GM13977 (cell line): ENCODE measurements around the gene HOXD11.

Source experiments
- DNase-seq: peaks from one replicate; pipeline ENCODE4 v3.0.0; 2012; ENCODE audit warnings: low spot score
- in situ Hi-C: fragments of 300-500 bp; cut with MboI; formaldehyde crosslinking; loops from one replicate; pipeline ENCODE4 v1.12.0; 2022; ENCODE audit warnings: low sequenced_read_pairs, low pct_unique_long_range_greater_than_20kb, mixed read lengths, inconsistent platforms; ENCODE audit not compliant: unreplicated experiment
- TF ChIP-seq, protein P1 (sequence below): IDR thresholded peaks from 2 replicates; pipeline ENCODE4 v1.5.1; 2012; ENCODE audit warnings: mild to moderate bottlenecking, control low read depth; ENCODE audit not compliant: insufficient read depth; ENCODE audit errors: extremely low read depth, missing control alignments

HOXD11 gene

DNA sequence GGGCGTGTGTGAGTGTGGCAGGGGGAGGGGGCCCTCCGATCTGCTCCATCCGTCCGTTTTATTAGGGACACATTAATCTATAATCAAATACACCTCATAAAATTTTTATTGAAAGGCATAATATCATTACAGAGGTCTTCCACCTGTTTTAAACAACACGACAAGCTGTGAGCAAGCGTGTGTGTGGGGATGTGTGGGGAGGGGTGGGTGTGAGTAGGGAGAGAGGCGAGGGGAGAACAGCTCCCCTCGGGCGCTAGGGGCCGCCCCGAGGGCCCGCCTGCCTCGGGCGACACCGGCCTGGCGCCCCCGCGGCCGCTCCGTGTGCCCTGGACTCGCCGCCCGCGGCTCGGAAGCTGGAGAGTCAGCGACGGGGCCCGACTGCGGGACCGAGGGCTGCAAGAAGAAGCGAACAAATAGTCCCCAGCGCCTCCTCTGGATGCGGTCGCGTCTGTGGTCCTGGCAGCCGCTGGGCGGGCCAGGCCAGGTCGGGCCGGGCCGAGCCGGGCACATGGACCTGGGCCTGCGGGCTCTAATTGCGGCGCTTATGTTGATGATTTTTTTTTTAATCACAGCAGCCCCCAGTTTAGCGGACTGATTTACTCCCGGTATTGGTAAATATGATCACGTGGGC, 15.1 kb downstream of the HOXD11 start:
- DNase-seq, result no peak
- in situ Hi-C loops, result loop anchor here (10.0 to 25.0 kb wide), 2 partner anchors 760 to 1033 kb away; no protein-coding TSS in a partner anchor
- TF ChIP-seq, protein P1, sequence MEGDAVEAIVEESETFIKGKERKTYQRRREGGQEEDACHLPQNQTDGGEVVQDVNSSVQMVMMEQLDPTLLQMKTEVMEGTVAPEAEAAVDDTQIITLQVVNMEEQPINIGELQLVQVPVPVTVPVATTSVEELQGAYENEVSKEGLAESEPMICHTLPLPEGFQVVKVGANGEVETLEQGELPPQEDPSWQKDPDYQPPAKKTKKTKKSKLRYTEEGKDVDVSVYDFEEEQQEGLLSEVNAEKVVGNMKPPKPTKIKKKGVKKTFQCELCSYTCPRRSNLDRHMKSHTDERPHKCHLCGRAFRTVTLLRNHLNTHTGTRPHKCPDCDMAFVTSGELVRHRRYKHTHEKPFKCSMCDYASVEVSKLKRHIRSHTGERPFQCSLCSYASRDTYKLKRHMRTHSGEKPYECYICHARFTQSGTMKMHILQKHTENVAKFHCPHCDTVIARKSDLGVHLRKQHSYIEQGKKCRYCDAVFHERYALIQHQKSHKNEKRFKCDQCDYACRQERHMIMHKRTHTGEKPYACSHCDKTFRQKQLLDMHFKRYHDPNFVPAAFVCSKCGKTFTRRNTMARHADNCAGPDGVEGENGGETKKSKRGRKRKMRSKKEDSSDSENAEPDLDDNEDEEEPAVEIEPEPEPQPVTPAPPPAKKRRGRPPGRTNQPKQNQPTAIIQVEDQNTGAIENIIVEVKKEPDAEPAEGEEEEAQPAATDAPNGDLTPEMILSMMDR, result no peak

DNA sequence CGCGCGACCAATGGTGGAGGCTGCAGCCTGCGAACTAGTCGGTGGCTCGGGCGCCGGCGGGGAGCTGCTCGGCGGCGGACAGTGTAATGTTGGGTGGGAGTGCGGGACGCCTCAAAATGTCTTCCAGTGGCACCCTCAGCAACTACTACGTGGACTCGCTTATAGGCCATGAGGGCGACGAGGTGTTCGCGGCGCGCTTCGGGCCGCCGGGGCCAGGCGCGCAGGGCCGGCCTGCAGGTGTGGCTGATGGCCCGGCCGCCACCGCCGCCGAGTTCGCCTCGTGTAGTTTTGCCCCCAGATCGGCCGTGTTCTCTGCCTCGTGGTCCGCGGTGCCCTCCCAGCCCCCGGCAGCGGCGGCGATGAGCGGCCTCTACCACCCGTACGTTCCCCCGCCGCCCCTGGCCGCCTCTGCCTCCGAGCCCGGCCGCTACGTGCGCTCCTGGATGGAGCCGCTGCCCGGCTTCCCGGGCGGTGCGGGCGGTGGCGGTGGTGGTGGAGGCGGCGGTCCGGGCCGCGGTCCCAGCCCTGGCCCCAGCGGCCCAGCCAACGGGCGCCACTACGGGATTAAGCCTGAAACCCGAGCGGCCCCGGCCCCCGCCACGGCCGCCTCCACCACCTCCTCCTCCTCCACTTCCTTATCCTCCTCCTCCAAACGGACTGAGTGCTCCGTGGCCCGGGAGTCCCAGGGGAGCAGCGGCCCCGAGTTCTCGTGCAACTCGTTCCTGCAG, 15.8 kb downstream of the HOXD11 start, which contains the start of gene HOXD9:
Gene HOXD9 (plus strand): TSS at position 37 of the 728 bp plus-strand sequence. CDS start 50 bp downstream, at position 87.
- TF ChIP-seq, protein P1, result no peak
- in situ Hi-C loops, result loop anchor here (10.0 to 25.0 kb wide), 2 partner anchors 761 to 1032 kb away; no protein-coding TSS in a partner anchor
- no peak for DNase-seq

DNA sequence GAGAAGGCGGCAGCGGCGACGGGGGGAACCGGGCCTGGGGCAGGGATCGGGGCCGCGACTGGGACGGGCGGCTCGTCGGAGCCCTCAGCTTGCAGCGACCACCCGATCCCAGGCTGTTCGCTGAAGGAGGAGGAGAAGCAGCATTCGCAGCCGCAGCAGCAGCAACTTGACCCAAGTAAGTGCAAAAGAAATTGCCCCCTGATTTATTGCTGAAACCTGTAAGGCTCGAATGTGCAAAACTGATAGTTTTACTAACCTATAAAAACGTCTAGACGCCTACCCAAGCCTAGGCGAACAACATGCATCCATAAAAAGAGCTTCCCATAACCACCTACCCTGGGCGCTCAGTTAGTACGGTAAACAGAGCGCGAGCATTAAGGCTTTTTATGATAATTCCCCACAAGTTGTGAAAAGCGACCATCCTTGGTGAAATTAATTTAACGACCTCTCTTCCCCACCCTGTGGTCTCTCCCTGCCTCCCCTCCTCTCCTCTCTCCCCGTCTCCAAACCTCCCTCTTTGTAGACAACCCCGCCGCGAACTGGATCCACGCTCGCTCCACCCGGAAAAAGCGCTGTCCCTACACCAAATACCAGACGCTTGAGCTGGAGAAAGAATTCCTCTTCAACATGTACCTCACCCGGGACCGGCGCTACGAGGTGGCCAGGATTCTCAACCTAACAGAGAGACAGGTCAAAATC, 16.5 kb downstream of the HOXD11 start:
- in situ Hi-C loops, result loop anchor here (10.0 to 25.0 kb wide), 2 partner anchors 761 to 1031 kb away; no protein-coding TSS in a partner anchor
- no peak for DNase-seq
- TF ChIP-seq, protein P1, result no peak

DNA sequence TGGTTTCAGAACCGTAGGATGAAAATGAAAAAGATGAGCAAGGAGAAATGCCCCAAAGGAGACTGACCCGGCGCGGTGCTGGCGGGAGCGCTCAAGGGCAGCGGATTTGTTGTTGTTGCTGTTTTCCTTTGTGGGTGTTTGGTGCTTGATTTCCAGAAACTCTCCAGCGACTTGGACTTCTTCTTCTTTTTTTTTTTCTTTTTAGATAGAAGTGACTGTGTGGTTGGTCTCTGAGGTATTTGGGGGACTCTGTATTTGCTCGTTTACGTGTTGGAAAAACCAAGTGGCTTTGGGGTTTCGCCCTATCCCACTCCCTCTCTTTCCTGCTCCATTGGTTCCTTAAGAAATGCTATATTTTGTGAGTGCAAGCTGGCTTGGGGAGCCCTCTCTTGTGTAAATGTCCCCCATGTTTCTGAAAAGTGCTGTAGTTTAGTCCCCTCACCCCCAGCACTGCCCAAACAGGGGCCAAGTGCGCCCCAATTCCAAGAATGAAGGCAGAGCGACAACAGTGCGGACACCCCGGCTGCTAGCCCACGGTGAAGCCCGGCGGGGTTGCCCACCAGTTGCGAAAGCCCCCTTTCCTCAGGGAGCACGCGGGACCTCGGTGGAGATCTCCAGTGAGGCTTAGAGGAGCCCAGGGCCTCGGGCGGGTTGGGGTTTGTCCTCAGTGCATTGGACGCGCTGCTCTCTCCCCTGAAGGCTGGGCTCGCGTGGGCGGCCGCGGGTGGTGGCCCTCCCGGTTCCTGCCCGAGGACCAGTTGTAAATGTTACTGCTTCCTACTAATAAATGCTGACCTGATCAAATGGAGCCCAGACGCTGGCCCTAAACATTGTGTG, 17.2 kb downstream of the HOXD11 start:
- in situ Hi-C loops, result loop anchor here (10.0 to 25.0 kb wide), 2 partner anchors 762 to 1030 kb away; no protein-coding TSS in a partner anchor
- no peak for DNase-seq
- TF ChIP-seq, protein P1, result no peak

DNA sequence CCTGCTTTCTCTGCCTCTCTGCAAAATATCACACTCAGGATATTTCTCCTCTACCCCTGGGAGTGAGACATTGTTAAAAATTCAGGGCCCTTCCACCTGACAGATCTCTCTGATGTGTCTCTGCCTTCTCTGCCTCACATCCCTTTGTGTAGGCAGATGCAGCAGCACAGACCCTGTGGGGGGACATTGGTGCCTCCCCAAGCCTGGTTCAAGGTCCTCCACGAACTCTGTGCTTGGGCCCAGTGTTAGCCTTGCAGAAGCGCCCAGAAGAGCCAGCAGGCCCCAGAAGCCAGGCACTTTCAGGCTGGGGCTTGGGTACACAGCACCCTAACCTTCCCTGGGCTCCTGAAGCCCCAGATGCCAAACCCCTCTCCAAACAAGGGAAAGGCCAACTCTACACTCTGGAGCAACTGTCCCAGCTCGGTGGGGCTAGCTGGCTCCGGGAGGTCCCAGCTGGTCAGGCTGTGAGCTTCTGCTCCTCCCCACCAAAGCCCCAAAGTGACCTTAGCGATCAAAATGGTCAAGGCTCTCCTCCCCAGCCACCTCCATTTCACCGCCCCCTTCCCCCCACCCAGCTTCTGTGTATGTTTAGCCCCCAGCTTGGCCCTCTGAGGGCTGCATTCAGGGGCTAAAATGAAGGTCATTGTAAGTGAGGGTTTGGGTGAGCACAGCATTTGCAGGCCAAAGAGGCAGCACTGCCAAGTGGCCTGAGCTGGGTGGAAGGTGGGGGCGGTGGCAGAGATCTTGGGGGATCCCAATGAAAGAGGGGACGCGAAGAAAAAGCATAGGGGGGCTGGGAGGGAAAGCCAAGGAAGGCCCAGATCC, 18.1 kb downstream of the HOXD11 start:
- no peak for DNase-seq
- TF ChIP-seq, protein P1, result no peak
- in situ Hi-C loops, result loop anchor here (10.0 to 25.0 kb wide), 2 partner anchors 763 to 1030 kb away; no protein-coding TSS in a partner anchor
